Testis (tissue), 2 donors: Measurements from ENCODE around the gene ESRRB.

ENCODE experiments used
- POLR2A ChIP-seq: fragments of 450-650 bp; IDR thresholded peaks from one replicate; pipeline ENCODE4 v1.6.1; 2017; ENCODE audit warnings: antibody characterized with exemption, mild to moderate bottlenecking, moderate library complexity
- TF ChIP-seq, protein P1 (sequence below), 3 experiments: fragments of 450-650 bp in 2 of 3; fragments of 200-600 bp in 1 of 3; sonication (generic) in 1 of 3; IDR thresholded peaks; one replicate each; pipeline ENCODE4 v1.5.1; 2016 to 2019; ENCODE audit warnings: antibody characterized with exemption in 3 of 3, mild to moderate bottlenecking in 2 of 3, moderate library complexity in 1 of 3

DNA sequence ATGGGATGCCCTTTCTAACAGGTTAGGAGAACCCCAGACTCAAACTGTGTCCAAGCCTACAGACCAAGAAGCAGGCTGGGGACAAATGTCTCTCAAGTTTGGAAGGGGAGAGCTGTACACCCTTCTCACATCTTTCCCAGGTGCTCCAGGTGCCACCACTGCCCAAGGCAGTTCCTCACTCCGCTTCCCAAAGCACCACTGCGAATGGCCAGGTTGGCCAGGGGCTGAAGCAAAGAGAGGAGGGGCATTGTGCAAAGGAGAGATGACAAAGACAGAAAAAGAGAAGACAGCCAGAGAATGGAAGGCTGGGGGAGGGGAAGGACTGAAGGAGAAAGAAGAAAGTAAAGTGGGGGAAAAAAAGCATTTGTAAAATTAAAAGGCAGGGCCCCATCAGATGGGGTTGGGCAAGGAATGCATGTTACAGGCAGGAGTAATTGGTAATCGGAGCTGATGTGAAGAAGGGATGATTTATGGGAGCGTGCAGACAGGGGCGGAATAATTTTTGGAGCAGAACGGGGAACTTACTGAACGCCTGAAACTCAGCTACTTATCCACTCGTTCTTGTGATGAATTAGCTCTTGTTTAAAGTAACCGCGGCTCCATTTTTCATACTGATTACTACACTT, 165.8 kb downstream of the ESRRB start:
- TF ChIP-seq, protein P1, sequence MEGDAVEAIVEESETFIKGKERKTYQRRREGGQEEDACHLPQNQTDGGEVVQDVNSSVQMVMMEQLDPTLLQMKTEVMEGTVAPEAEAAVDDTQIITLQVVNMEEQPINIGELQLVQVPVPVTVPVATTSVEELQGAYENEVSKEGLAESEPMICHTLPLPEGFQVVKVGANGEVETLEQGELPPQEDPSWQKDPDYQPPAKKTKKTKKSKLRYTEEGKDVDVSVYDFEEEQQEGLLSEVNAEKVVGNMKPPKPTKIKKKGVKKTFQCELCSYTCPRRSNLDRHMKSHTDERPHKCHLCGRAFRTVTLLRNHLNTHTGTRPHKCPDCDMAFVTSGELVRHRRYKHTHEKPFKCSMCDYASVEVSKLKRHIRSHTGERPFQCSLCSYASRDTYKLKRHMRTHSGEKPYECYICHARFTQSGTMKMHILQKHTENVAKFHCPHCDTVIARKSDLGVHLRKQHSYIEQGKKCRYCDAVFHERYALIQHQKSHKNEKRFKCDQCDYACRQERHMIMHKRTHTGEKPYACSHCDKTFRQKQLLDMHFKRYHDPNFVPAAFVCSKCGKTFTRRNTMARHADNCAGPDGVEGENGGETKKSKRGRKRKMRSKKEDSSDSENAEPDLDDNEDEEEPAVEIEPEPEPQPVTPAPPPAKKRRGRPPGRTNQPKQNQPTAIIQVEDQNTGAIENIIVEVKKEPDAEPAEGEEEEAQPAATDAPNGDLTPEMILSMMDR (IDR thresholded peaks at IDR 0.05): no peak
- no peak for TF ChIP-seq POLR2A
